Activated CD4-positive, alpha-beta T cell treated with anti-CD3 and anti-CD28 coated beads, Interleukin-2, Interleukin-6, amounts not matched to agents 100 ng/mL and 50 ng/mL, durations not matched to agents 16 hours and 8 hours (primary cell): ENCODE results near the gene ZNF605.
"Not testable (repeated sequence)": the region's sequence is repeated elsewhere in the genome, so short reads cannot be mapped to it uniquely, and the experiment has no call there.

Experiments used
- DNase-seq: peaks from one replicate; pipeline ENCODE4 v3.0.0-alpha.2; 2020

ZNF605 gene

GRCh38 chr12:132948146-132949066 lies 7.7 kb downstream of the ZNF605 start:
- no peak for DNase-seq

- DNase-seq, result no peak
Observed at GRCh38 chr12:132946246-132946820, 9.8 kb downstream of the ZNF605 start.

- no peak for DNase-seq
Observed at GRCh38 chr12:132945806-132946205, 10.3 kb downstream of the ZNF605 start.

- no peak for DNase-seq
Observed at GRCh38 chr12:132942611-132943010, 13.5 kb downstream of the ZNF605 start.

DNA sequence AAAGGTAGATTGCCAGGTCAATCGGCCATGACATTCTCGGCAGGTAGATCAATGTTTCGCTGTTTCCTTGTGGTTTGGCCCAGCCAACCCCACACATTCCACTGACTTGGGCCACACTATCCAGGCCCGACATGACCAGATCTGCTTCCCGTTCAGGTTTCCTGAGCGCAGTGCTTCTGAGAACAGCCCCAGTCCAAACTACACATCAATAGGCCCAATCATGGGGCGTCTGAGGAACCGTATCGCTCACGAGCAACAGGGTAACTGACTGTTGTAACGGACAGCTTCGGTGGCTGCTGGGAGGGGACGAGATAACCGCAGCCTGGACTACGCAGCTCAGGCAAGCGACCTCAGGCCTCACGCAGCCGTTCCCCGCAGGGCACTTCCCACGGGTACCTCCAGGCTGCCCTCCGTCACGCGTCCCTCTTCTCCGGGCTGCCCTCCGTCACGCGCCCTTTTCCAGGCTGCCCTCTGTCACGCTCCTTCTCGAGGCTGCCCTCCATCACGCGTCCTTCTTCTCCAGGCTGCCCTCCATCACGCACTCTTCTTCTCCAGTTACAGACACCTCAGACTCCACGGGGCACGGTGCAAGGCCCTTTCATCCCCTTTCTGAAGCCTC lies 14.7 kb downstream of the ZNF605 start:
- no peak for DNase-seq

DNA sequence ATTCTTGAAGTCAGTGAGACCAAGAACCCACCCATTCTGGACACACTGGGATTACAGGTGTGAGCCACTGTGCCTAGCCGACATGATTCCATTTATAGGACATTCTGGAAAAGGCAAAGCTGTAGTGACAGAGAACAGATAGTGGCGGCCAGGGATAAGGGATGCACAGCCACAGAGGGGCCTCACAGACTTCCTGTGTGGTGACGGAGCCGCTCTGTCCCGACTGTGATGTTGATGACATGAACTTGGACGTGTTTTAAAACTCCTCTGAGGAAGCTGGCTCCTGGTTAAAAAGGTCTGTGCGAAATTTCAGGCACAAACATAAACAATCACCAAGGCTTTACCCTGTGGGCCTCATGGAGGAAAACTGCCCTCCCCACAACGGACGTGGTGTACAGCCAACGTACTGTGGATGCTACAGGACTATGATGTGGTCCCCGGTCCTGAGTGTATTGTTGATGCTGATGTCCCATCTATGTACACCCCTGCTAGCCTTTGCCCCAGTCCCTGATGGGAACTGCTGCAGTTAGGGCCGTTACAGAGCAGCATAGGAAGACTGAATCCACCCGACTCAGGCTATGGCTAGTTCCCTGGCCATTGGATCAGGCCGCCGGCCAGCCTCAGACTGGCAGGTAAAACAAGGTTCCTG lies 15.9 kb downstream of the ZNF605 start:
- no peak for DNase-seq

DNA sequence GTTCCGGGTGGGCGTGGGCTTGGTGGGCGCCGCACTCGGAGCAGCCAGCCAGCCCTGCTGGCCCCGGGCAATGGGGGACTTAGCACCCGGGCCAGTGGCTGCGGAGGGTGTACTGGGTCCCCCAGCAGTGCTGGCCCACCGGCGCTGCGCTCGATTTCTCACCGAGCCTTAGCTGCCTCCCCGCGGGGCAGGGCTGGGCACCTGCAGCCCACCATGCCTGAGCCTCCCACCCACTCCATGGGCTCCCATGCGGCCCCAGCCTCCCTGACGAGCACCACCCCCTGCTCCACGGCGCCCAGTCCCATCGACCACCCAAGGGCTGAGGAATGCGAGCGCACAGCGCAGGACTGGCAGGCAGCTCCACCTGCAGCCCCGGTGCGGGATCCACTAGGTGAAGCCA lies 17.3 kb downstream of the ZNF605 start:
- not testable (repeated sequence) for DNase-seq

DNA sequence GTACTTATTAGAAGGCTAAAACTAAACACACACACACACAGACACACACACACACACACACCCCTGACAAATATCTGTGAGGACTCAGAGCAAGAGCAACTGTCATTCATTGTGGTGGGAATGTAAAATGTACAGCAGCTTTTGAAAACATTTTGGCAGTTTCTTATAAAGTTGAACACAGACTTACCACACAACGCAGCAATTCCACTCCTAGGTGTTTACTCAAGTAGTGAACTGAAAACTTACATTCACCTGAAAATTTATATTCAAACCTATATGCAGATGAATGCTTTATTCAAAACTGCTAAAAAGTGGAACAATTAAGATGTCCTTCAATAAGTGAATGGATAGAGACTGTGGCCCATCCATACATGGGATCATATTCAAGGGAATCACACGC lies 18.6 kb downstream of the ZNF605 start:
- DNase-seq, result no peak

- not testable (repeated sequence) for DNase-seq
Observed at GRCh38 chr12:132936921-132937320, 19.2 kb downstream of the ZNF605 start.

DNA sequence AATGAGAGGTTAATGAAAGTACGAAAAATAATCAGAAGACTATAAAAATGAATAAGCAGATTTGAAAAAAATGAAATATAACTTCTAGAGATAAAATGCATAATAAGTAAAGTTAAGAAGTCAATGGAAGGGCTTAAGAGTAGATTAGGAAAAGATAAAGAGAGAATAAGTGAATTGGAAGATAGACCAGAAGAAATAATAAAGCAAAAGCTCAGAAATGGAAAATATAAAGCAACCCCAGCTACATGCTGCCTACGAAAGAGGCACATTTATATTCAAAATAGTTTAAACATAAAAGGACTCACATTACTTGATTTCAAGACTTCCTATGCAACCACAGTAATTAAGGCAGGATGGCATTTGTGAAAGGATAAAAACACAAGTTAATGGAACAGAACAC lies 19.9 kb downstream of the ZNF605 start:
- DNase-seq, result no peak

DNA sequence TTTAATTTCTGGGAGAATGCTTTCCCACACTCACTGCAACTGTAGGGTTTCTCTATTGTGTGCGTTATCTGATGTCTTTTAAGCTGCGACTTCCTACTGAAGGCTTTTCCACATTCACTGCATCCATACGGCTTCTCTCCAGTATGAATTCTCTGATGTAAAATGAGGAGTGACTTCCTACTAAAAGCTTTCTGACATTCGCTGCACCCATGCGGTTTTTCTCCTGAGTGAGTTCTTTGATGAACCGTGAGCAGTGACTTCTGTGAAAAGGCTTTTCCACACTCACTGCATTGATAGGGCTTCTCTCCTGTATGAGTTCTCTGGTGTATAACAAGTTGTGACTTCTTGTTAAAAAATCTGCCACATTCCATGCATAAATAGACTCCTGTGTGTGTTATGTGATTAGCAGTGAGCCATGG lies 29.7 kb downstream of the ZNF605 start:
- no peak for DNase-seq

DNA sequence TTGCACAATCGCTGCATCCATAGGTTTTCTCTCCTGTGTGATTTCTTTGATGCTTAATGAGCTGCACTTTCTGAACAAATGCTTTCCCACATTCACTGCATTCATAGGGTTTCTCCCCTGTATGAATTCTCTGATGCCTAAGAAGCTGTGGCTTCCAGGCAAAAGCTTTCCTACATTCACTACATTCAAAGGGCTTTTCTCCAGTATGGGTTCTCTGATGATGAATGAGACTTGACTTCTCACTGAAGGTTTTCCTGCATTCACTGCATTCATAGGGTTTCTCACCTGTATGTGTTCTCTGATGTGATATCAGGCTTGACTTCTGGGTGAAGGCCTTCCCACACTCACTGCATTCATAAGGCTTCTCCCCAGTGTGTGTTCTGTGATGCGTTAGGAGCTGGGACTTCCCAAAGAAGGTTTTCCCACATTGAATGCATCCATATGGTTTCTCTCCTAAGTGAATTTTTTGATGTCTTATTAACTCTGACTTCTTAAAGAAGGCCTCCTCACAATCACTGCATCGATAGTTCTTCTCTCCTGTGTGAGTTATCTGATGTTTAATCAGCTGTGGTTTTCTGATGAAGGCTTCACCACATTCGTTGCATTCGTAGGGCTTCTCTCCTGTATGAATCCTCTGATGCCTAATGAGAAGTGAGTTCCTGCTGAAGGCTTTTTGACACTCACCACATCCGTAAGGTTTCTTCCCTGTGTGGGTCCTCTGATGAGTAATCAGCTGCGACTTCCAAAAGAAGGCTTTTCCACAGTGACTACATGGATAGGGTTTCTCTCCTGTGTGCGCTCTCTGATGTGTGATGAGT lies 30.3 kb downstream of the ZNF605 start:
- DNase-seq, result no peak

DNA sequence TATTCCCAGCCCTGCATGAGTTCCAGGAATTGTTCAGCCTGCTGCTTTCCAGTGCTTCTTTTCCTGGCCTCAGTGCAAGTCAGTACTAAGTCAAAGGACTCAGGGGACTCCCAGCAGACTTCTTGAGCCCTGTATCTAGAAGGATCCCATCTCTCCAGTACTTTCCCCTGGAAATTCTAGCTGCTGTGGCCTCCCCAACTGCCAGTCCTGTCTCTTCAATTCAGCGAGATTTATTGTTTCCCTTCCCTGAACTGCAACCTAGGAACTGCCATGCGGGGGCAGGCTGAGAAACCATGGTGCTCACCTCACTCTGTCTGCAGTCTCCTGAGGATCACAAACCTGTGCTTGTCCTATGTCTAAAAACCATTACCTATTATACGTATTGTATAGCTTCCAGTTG lies 31.8 kb downstream of the ZNF605 start:
- no peak for DNase-seq

DNA sequence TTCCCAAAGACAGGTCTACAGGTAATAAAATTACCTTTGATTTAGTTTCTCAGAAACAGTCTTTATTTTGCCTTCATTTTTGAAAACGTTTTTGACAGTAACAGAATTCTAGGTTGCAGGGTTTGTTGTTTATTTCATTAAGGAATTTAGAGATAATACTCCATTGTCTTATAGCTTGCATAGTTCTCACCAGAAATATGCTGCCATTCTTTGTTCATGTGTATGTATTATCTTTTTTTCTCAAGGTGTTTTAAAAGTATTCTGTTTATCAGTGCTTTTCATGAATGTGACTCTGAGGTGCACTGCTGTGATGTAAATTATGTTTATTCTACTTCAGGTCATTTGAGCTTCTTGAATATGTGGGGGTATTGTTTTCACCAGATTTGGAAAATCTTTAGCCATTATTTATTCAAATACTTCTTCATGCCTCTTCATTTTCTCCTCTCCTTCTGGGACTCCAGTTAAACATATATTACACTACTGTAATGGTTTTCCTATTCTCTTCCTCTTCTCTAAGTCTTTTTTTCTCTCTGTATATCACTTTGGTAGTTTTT lies 32.7 kb downstream of the ZNF605 start:
- DNase-seq, result no peak

- DNase-seq, result no peak
Observed at GRCh38 chr12:132922676-132923075, 33.4 kb downstream of the ZNF605 start.

GRCh38 chr12:132921685-132922084 lies 34.4 kb downstream of the ZNF605 start:
- DNase-seq, result no peak

DNA sequence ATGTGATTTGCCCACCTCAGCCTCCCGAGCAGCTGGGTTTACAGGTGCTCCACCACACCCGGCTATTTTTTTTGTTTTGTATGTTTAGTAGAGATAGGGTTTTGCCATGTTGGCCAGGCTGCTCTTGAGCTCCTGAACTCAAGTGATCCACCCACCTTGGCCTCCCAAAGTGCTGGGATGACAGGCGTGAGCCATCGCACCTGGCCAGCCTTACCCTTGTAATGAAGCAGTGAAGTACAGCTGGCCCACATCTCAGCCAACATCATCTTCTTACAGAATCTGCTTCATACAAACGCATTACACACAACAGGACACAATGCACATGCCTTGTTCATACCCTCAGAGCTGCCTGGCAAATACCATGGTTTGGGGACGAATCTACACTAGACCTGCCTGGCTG lies 37.4 kb downstream of the ZNF605 start:
- DNase-seq, result no peak

GRCh38 chr12:132909030-132909368 lies 47.1 kb downstream of the ZNF605 start:
- no peak for DNase-seq

- DNase-seq, result peak; percentile 94
Observed at GRCh38 chr12:132908145-132909029, 47.7 kb downstream of the ZNF605 start.

DNA sequence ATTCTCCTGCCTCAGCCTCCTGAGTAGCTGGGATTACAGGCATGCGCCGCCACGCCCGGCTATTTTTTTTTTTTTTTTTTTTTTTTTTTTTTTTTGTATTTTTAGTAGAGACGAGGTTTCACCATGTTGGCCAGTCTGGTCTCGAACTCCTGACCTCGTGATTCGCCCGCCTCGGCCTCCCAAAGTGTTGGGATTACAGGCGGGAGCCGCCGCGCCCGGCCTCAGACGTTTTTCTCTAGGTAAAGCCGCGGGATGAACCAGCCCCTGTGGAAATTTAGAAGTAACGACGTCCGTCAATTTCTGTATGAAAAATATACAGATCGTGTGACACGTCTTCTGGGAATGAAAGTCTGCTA lies 48.3 kb downstream of the ZNF605 start:
- DNase-seq, result not testable (repeated sequence)

GRCh38 chr12:132907216-132907615 lies 48.9 kb downstream of the ZNF605 start:
- DNase-seq, result no peak
